Aorta (tissue), 5 donors: ENCODE measurements around the gene GRIFIN. TPM values are rescaled to one million over a fixed set of nuclear protein-coding genes. Genes with fewer than 3 reads are reported as not detected.

Experiments
- ATAC-seq: fragments of 200-7000 bp; cut with Tn5 transposase; one replicate; pipeline ENCODE4 v1.9.1; 2022; ENCODE audit warnings: moderate library complexity; ENCODE audit not compliant: low FRiP score
- DNase-seq, 2 donors: peaks; one replicate each; pipeline ENCODE4 v3.0.0-alpha.2; 2020
- H3K27ac ChIP-seq, 2 donors: one replicate each; pipeline ENCODE4 v1.5.1; 2013; ENCODE audit warnings: low read length in 2 of 2, mild to moderate bottlenecking in 2 of 2, moderate library complexity in 2 of 2, control low read depth in 1 of 2, inconsistent platforms in 1 of 2, low read depth in 1 of 2
- H3K27me3 ChIP-seq, 2 donors: one replicate each; pipeline ENCODE4 v1.6.1; 2013; ENCODE audit warnings: control low read depth in 1 of 2, low read length in 1 of 2, mild to moderate bottlenecking in 1 of 2, moderate library complexity in 1 of 2; ENCODE audit not compliant: insufficient read depth in 2 of 2, control insufficient read depth in 1 of 2
- H3K36me3 ChIP-seq, 2 donors: one replicate each; pipeline ENCODE4 v1.6.1; 2013; ENCODE audit warnings: control low read depth in 1 of 2, low read length in 1 of 2, mild to moderate bottlenecking in 1 of 2; ENCODE audit not compliant: insufficient read depth in 2 of 2, control insufficient read depth in 1 of 2
- H3K4me1 ChIP-seq, 2 donors: one replicate each; pipeline ENCODE4 v1.6.1; 2013; ENCODE audit warnings: low read length in 2 of 2, control low read depth in 1 of 2, mild to moderate bottlenecking in 1 of 2, moderate library complexity in 1 of 2; ENCODE audit not compliant: insufficient read depth in 2 of 2, control insufficient read depth in 1 of 2
- H3K4me3 ChIP-seq, 2 donors: one replicate each; pipeline ENCODE4 v1.5.1; 2013; ENCODE audit warnings: low read length in 2 of 2, control low read depth in 1 of 2, mild to moderate bottlenecking in 1 of 2
- H3K9me3 ChIP-seq: one replicate; pipeline ENCODE4 v1.6.1; 2013; ENCODE audit warnings: mild to moderate bottlenecking, low read length; ENCODE audit not compliant: control insufficient read depth
- WGBS, 2 donors: extraction: QIAGEN DNeasy Blood & Tissue Kit; methylation state at CpG; one replicate each; pipeline ENCODE4 v1.1.7; 2013; 5-methylcytosine and 5-hydroxymethylcytosine counted together
- intact Hi-C, 2 donors: fragments of 100-400 bp; cut with DNase I; formaldehyde crosslinking; loops; one replicate each; pipeline versions ENCODE4 v1.14.2 to v1.15.0; 2022
- polyA plus RNA-seq, 2 donors: library from polyadenylated mRNA; stranded (reverse); fragments of 200-250 nt; gene quantifications; one replicate each; pipeline ENCODE4 v1.2.3, GENCODE V29; 2013
- total RNA-seq, 2 donors: library from RNA; stranded (reverse); fragmentation: NEBNext Ultra II Directional; extraction: Animal tissue kit (Norgen Biotek cat#: 25700); gene quantifications; one replicate each; pipeline ENCODE4 v1.2.1, GENCODE V29; 2021
- donor health status: healthy with polysubstance abuse.
- donor health status: Bipolar disorder and iron deficiency.
- donor health status: DM: no; HTN: no; CAD: no.
- donor health status: DM: no; HTN: no; CAD: no.
- donor health status: DM: yes; HTN: yes; CAD: no.

Gene GRIFIN
- total and polyA plus RNA-seq, 4 donors = not detected

- 82 to 83% methylated on average over 22 to 25 of the region's 25 CpGs for WGBS, 2 donors
- intact Hi-C loops = no loop called here
- no peak overlapping the region for H3K4me3 ChIP-seq
- no peak for DNase-seq
- H3K27ac ChIP-seq = no peak overlapping the region
- no peaks in the 10 kb centered on the region for H3K4me1 ChIP-seq
- ATAC-seq = no peak
- H3K36me3 ChIP-seq = no peaks in the 10 kb centered on the region
- H3K27me3 ChIP-seq = no peaks in the 10 kb centered on the region
- H3K9me3 ChIP-seq = no peaks in the 10 kb centered on the region
These were observed 19.5 kb upstream of the GRIFIN start for GRCh38 chr7:2495418-2496299.

GRCh38 chr7:2494191-2495130 is 18.3 kb upstream of the GRIFIN start:
- Histone ChIP-seq H3K27ac (no peak overlapping the region), H3K4me3 (no peak overlapping the region), H3K36me3 (no peaks in the 10 kb centered on the region), H3K9me3 (no peaks in the 10 kb centered on the region), H3K4me1 (no peaks in the 10 kb centered on the region), H3K27me3 (no peaks in the 10 kb centered on the region)
- WGBS, 2 donors = 72 to 76% methylated on average over 31 to 32 of the region's 32 CpGs
- DNase-seq = no peak
- no peak for ATAC-seq
- intact Hi-C loops = no loop called here

- H3K27me3 ChIP-seq = no peaks in the 10 kb centered on the region
- DNase-seq (no peak), ATAC-seq (no peak)
- H3K36me3 ChIP-seq = no peaks in the 10 kb centered on the region
- H3K4me3 ChIP-seq = no peak overlapping the region
- H3K27ac ChIP-seq = no peak overlapping the region
- WGBS, 2 donors = 33 to 42% methylated on average over 8 to 10 of the region's 11 CpGs
- no peaks in the 10 kb centered on the region for H3K4me1 ChIP-seq
- intact Hi-C loops = no loop called here
- H3K9me3 ChIP-seq = no peaks in the 10 kb centered on the region
These were observed 17.3 kb upstream of the GRIFIN start for GRCh38 chr7:2493205-2494164.

- no peaks in the 10 kb centered on the region for H3K4me1 ChIP-seq
- DNase-seq (no peak), ATAC-seq (no peak)
- 95 to 96% methylated on average over 2 of the region's 2 CpGs for WGBS, 2 donors
- intact Hi-C loops = no loop called here
- no peaks in the 10 kb centered on the region for H3K36me3 ChIP-seq
- H3K9me3 ChIP-seq = no peaks in the 10 kb centered on the region
- H3K27ac ChIP-seq = no peak overlapping the region
- no peak overlapping the region for H3K4me3 ChIP-seq
- no peaks in the 10 kb centered on the region for H3K27me3 ChIP-seq
These were observed 15.8 kb upstream of the GRIFIN start for GRCh38 chr7:2492038-2492437.

GRCh38 chr7:2490181-2490651 is 14.0 kb upstream of the GRIFIN start:
- 57 to 68% methylated on average over 13 of the region's 13 CpGs for WGBS, 2 donors
- Histone ChIP-seq H3K27me3 (no peaks in the 10 kb centered on the region), H3K9me3 (no peaks in the 10 kb centered on the region), H3K4me3 (no peak overlapping the region), H3K36me3 (no peaks in the 10 kb centered on the region), H3K27ac (no peak overlapping the region), H3K4me1 (no peaks in the 10 kb centered on the region)
- no peak for DNase-seq
- peak; percentile 15 for ATAC-seq
- intact Hi-C loops = no loop called here

- Histone ChIP-seq H3K4me3 (no peak overlapping the region), H3K27me3 (no peaks in the 10 kb centered on the region), H3K27ac (no peak overlapping the region), H3K4me1 (no peaks in the 10 kb centered on the region), H3K36me3 (no peaks in the 10 kb centered on the region), H3K9me3 (no peaks in the 10 kb centered on the region)
- WGBS, 2 donors = 20 to 22% methylated on average over 9 of the region's 9 CpGs
- ATAC-seq = peak; percentile 6
- intact Hi-C loops = no loop called here
- DNase-seq = no peak
These were observed 12.5 kb upstream of the GRIFIN start for GRCh38 chr7:2488681-2489080.

- 6 to 8% methylated on average over 8 of the region's 8 CpGs for WGBS, 2 donors
- Histone ChIP-seq H3K4me1 (no peaks in the 10 kb centered on the region), H3K27me3 (no peaks in the 10 kb centered on the region), H3K4me3 (no peak overlapping the region), H3K36me3 (no peaks in the 10 kb centered on the region), H3K27ac (no peak overlapping the region), H3K9me3 (no peaks in the 10 kb centered on the region)
- intact Hi-C loops = no loop called here
- ATAC-seq = peak; percentile 82
- peak; percentile 81 to 93 for DNase-seq
These were observed 12.1 kb upstream of the GRIFIN start for GRCh38 chr7:2488272-2488645.
